T-cell (primary cell): Measurements from ENCODE around the gene ZFYVE27. TPM values are rescaled to one million over a fixed set of nuclear protein-coding genes. Genes with fewer than 3 reads are reported as not detected.

ENCODE experiments used
- ATAC-seq, 4 experiments: fragments of 200-7000 bp in 3 of 4; fragments of 150-1000 bp in 1 of 4; cut with Tn5 transposase; replicated peaks in 1 of 4; 1 replicate in 3 of 4; 2 replicates in 1 of 4; pipeline ENCODE4 v1.10.0; 2021; ENCODE audit warnings: moderate library complexity in 3 of 4, mild to moderate bottlenecking in 2 of 4, moderate number of reproducible peaks in 1 of 4
- CTCF ChIA-PET, 2 donors: fragments of 300-600 bp; sonication (Branson Sonifier 250); formaldehyde crosslinking; loops; one replicate each; lab custom pipeline; 2022; ENCODE audit warnings: antibody characterized with exemption in 2 of 2; lab: Charles Lee
- POLR2A ChIA-PET, 2 donors: fragments of 300-600 bp; sonication (Branson Sonifier 250); formaldehyde crosslinking; loops; one replicate each; lab custom pipeline; 2022; ENCODE audit warnings: antibody characterized with exemption in 2 of 2; lab: Charles Lee
- DNase-seq, 35 experiments: peaks; one replicate each; pipeline versions ENCODE4 v3.0.0 to v3.0.0-alpha.2; 2013 to 2023
- H3K27ac ChIP-seq: one replicate; pipeline ENCODE4 v1.5.1; 2013; ENCODE audit warnings: low read length
- H3K27me3 ChIP-seq, 2 experiments: replicated peaks in 1 of 2; 1 replicate in 1 of 2; 2 replicates in 1 of 2; pipeline versions ENCODE4 v1.6.1 to v1.7.0; 2013; ENCODE audit warnings: low read length in 1 of 2, mixed read lengths in 1 of 2; ENCODE audit not compliant: control insufficient read depth in 2 of 2, insufficient read depth in 2 of 2; ENCODE audit errors: extremely low read depth in 1 of 2
- H3K36me3 ChIP-seq, 2 donors: 1 replicate in 1 of 2; 2 replicates in 1 of 2; pipeline versions ENCODE4 v1.6.1 to v1.7.0; 2013; ENCODE audit warnings: low read length in 1 of 2; ENCODE audit not compliant: control insufficient read depth in 2 of 2, insufficient read depth in 1 of 2; ENCODE audit errors: extremely low read depth in 1 of 2
- H3K4me1 ChIP-seq, 2 experiments: 1 replicate in 1 of 2; 2 replicates in 1 of 2; pipeline versions ENCODE4 v1.6.1 to v1.7.0; 2013; ENCODE audit warnings: low read length in 2 of 2, mixed read lengths in 1 of 2; ENCODE audit not compliant: insufficient read depth in 2 of 2, control insufficient read depth in 1 of 2; ENCODE audit errors: extremely low read depth in 1 of 2
- H3K4me3 ChIP-seq, 2 donors: 1 replicate in 1 of 2; 2 replicates in 1 of 2; pipeline versions ENCODE4 v1.5.1 to v1.7.0; 2013; ENCODE audit warnings: mild to moderate bottlenecking in 2 of 2, low read length in 1 of 2, moderate library complexity in 1 of 2; ENCODE audit not compliant: control insufficient read depth in 1 of 2; ENCODE audit errors: extremely low read depth in 1 of 2
- H3K9me3 ChIP-seq: 2 replicates; pipeline ENCODE4 v1.7.0; 2013
- H3K27ac Mint-ChIP-seq, 2 donors: one replicate each; pipeline ENCODE4 v1.8.0; 2020 to 2021; ENCODE audit warnings: mild to moderate bottlenecking in 2 of 2, mixed read lengths in 2 of 2
- H3K27me3 Mint-ChIP-seq, 2 donors: one replicate each; pipeline ENCODE4 v1.8.0; 2021 to 2022; ENCODE audit warnings: mixed read lengths in 2 of 2
- H3K36me3 Mint-ChIP-seq: one replicate; pipeline ENCODE4 v1.8.0; 2021; ENCODE audit warnings: mixed read lengths
- H3K4me1 Mint-ChIP-seq, 3 donors: one replicate each; pipeline ENCODE4 v1.8.0; 2020 to 2022; ENCODE audit warnings: mixed read lengths in 3 of 3, mild to moderate bottlenecking in 1 of 3
- H3K4me3 Mint-ChIP-seq, 3 donors: one replicate each; pipeline ENCODE4 v1.8.0; 2020 to 2022; ENCODE audit warnings: mild to moderate bottlenecking in 3 of 3, mixed read lengths in 3 of 3, moderate library complexity in 3 of 3
- H3K9me3 Mint-ChIP-seq, 3 donors: one replicate each; pipeline ENCODE4 v1.8.0; 2020 to 2022; ENCODE audit warnings: mixed read lengths in 3 of 3
- WGBS: methylation state at CpG from one replicate; pipeline ENCODE4 v1.1.5; 2013; ENCODE audit warnings: missing lambda C conversion rate; ENCODE audit not compliant: insufficient coverage; 5-methylcytosine and 5-hydroxymethylcytosine counted together
- total RNA-seq, 35 experiments: library from RNA in 6 of 35; stranded (reverse) in 6 of 35; fragments of 120-200 nt in 1 of 35; gene quantifications; one replicate each; pipeline versions ENCODE4 v1.2.1 to v1.2.4 and lab custom pipeline; 2013 to 2026

Gene ZFYVE27
- total RNA-seq, 5 donors from 2014 or later (not counting 1 experiment from before 2014, with no cell fraction given): 57.6 to 68.0 (median 60.0) TPM

GRCh38 chr10:97738616-97739015 is 1.7 kb downstream of the ZFYVE27 start:
- CTCF ChIA-PET: no interaction called here
- Histone ChIP-seq H3K27me3 (no peaks in the 10 kb centered on the region), H3K36me3 (peaks cover 0 to 33% of the 10 kb centered on the region in 2 donors), H3K4me3 (no peak overlapping the region), H3K4me1 (peaks cover 6 to 47% of the 10 kb centered on the region in 2 experiments), H3K27ac (no peak overlapping the region), H3K9me3 (no peaks in the 10 kb centered on the region)
- peaks cover 24% of the 10 kb centered on the region for H3K36me3 Mint-ChIP-seq
- H3K27me3 Mint-ChIP-seq: no peaks in the 10 kb centered on the region
- POLR2A ChIA-PET: no interaction called here
- ATAC-seq (no peak), DNase-seq (no peak)
- H3K9me3 Mint-ChIP-seq: no peaks in the 10 kb centered on the region
- peak overlapping the region; percentile 92 to 93 (median 93) for H3K4me3 Mint-ChIP-seq
- peaks cover 62 to 72% (median 64%) of the 10 kb centered on the region in 3 donors for H3K4me1 Mint-ChIP-seq
- no peak overlapping the region for H3K27ac Mint-ChIP-seq
- WGBS: 95% methylated on average over 3 of the region's 4 CpGs

GRCh38 chr10:97740613-97741012 is 3.7 kb downstream of the ZFYVE27 start:
- Histone ChIP-seq H3K4me1 (peaks cover 6 to 47% of the 10 kb centered on the region in 2 experiments), H3K9me3 (no peaks in the 10 kb centered on the region), H3K27me3 (no peaks in the 10 kb centered on the region), H3K27ac (no peak overlapping the region), H3K36me3 (peaks cover 0 to 51% of the 10 kb centered on the region in 2 donors), H3K4me3 (no peak overlapping the region)
- 100% methylated on average over 1 of the region's 2 CpGs for WGBS
- ChIA-PET CTCF (interaction anchor here in 1 of 2 donors (0.6 kb wide), 1 partner anchor 14 kb away, joined by 3 read pairs; no protein-coding TSS in a partner anchor), POLR2A (no interaction called here)
- H3K4me3 Mint-ChIP-seq: peak overlapping the region in 1 of 3 donors; percentile 22
- no peak overlapping the region for H3K27ac Mint-ChIP-seq
- H3K4me1 Mint-ChIP-seq: peaks cover 67 to 80% (median 68%) of the 10 kb centered on the region in 3 donors
- no peaks in the 10 kb centered on the region for H3K27me3 Mint-ChIP-seq
- H3K36me3 Mint-ChIP-seq: peaks cover 41% of the 10 kb centered on the region
- no peak for ATAC-seq
- no peaks in the 10 kb centered on the region for H3K9me3 Mint-ChIP-seq
- no peak for DNase-seq

- H3K27me3 ChIP-seq: no peaks in the 10 kb centered on the region
- H3K4me1 Mint-ChIP-seq: peaks cover 47 to 53% (median 48%) of the 10 kb centered on the region in 3 donors
- no peak for ATAC-seq
- ChIA-PET POLR2A (interaction anchor here in 1 of 2 donors (0.5 kb wide), 1 partner anchor 1473 kb away, joined by 3 read pairs; no protein-coding TSS in a partner anchor), CTCF (no interaction called here)
- WGBS: 81% methylated on average over 3 of the region's 10 CpGs
- H3K27me3 Mint-ChIP-seq: no peaks in the 10 kb centered on the region
- H3K27ac ChIP-seq: no peak overlapping the region
- no peak for DNase-seq
- no peak overlapping the region for H3K4me3 Mint-ChIP-seq
- no peaks in the 10 kb centered on the region for H3K9me3 Mint-ChIP-seq
- H3K36me3 Mint-ChIP-seq: peaks cover 57% of the 10 kb centered on the region
- no peaks in the 10 kb centered on the region for H3K9me3 ChIP-seq
- peaks cover 5 to 73% of the 10 kb centered on the region in 2 donors for H3K36me3 ChIP-seq
- peaks cover 0 to 29% of the 10 kb centered on the region in 2 experiments for H3K4me1 ChIP-seq
- H3K4me3 ChIP-seq: no peak overlapping the region
- H3K27ac Mint-ChIP-seq: no peak overlapping the region
Measured at GRCh38 chr10:97743169-97743943, 6.4 kb downstream of the ZFYVE27 start.

GRCh38 chr10:97744405-97745035 is 7.6 kb downstream of the ZFYVE27 start:
- Mint-ChIP-seq H3K27ac (no peak overlapping the region), H3K36me3 (peaks cover 61% of the 10 kb centered on the region), H3K9me3 (no peaks in the 10 kb centered on the region), H3K4me1 (peaks cover 38 to 45% (median 40%) of the 10 kb centered on the region in 3 donors), H3K4me3 (no peak overlapping the region), H3K27me3 (no peaks in the 10 kb centered on the region)
- Histone ChIP-seq H3K27ac (no peak overlapping the region), H3K4me1 (peaks cover 0 to 20% of the 10 kb centered on the region in 2 experiments), H3K9me3 (no peaks in the 10 kb centered on the region), H3K4me3 (no peak overlapping the region), H3K36me3 (peaks cover 5 to 77% of the 10 kb centered on the region in 2 donors), H3K27me3 (no peaks in the 10 kb centered on the region)
- whole genome bisulfite sequencing: 97% methylated on average over 9 of the region's 15 CpGs
- ATAC-seq (no peak), DNase-seq (no peak)
- ChIA-PET CTCF (interaction anchor here in 1 of 2 donors (0.6 kb wide), 1 partner anchor 190 kb away, joined by 4 read pairs; no protein-coding TSS in a partner anchor), POLR2A (interaction anchor here in 1 of 2 donors (0.5 to 0.6 kb wide), 2 partner anchors 370 to 1474 kb away, joined by 3 to 5 read pairs; no protein-coding TSS in a partner anchor)

GRCh38 chr10:97747573-97747972 is 10.6 kb downstream of the ZFYVE27 start:
- H3K36me3 Mint-ChIP-seq: peaks cover 65% of the 10 kb centered on the region
- H3K4me1 Mint-ChIP-seq: peaks cover 13 to 18% (median 15%) of the 10 kb centered on the region in 3 donors
- WGBS: 100% methylated on average over 1 of the region's 1 CpG
- no peak overlapping the region for H3K27ac Mint-ChIP-seq
- ATAC-seq (no peak), DNase-seq (no peak)
- H3K27me3 Mint-ChIP-seq: no peaks in the 10 kb centered on the region
- peaks cover 0 to 9% of the 10 kb centered on the region in 2 experiments for H3K4me1 ChIP-seq
- H3K4me3 Mint-ChIP-seq: no peak overlapping the region
- H3K9me3 Mint-ChIP-seq: no peaks in the 10 kb centered on the region
- H3K27ac ChIP-seq: no peak overlapping the region
- H3K9me3 ChIP-seq: no peaks in the 10 kb centered on the region
- CTCF ChIA-PET: interaction anchor here in 1 of 2 donors (0.6 to 1.3 kb wide), 3 partner anchors 11 to 195 kb away, joined by 3 to 5 read pairs (median 4); partner anchors contain the start of gene ZFYVE27
- H3K36me3 ChIP-seq: peaks cover 13 to 89% of the 10 kb centered on the region in 2 donors
- no peaks in the 10 kb centered on the region for H3K27me3 ChIP-seq
- POLR2A ChIA-PET: no interaction called here
- no peak overlapping the region for H3K4me3 ChIP-seq

- Mint-ChIP-seq H3K4me3 (no peak overlapping the region), H3K4me1 (peaks cover 11 to 14% (median 12%) of the 10 kb centered on the region in 3 donors), H3K27me3 (no peaks in the 10 kb centered on the region), H3K36me3 (peaks cover 67% of the 10 kb centered on the region), H3K9me3 (no peaks in the 10 kb centered on the region), H3K27ac (no peak overlapping the region)
- ChIA-PET POLR2A (interaction anchor here in 1 of 2 donors (0.7 kb wide), 1 partner anchor 12 kb away, joined by 3 read pairs; the partner anchor contains the start of gene ZFYVE27), CTCF (interaction anchor here in 1 of 2 donors (1.3 kb wide), 1 partner anchor 46 kb away, joined by 4 read pairs; no protein-coding TSS in a partner anchor)
- no peak overlapping the region for H3K27ac ChIP-seq
- H3K4me3 ChIP-seq: no peak overlapping the region
- H3K9me3 ChIP-seq: no peaks in the 10 kb centered on the region
- ATAC-seq (no peak), DNase-seq (no peak)
- peaks cover 13 to 89% of the 10 kb centered on the region in 2 donors for H3K36me3 ChIP-seq
- H3K4me1 ChIP-seq: peaks cover 0 to 4% of the 10 kb centered on the region in 2 experiments
- WGBS: 98% methylated on average over 8 of the region's 10 CpGs
- H3K27me3 ChIP-seq: no peaks in the 10 kb centered on the region
Measured at GRCh38 chr10:97748116-97748515, 11.2 kb downstream of the ZFYVE27 start.
